OCI-LY7 (cell line): Measurements from ENCODE around the gene FOXG1. TPM values are rescaled to one million over a fixed set of nuclear protein-coding genes. Genes with fewer than 3 reads are reported as not detected.

Experiments
- BruUV-seq: library from RNA; stranded (reverse); fragments of 400-500 nt; replicated peaks from 2 replicates; lab custom pipeline; 2021; lab: Mats Ljungman, UMichigan
- CTCF ChIA-PET: fragments of 300-600 bp; sonication (Branson Sonifier 250); formaldehyde crosslinking; loops from one replicate; lab custom pipeline; 2022; ENCODE audit warnings: antibody characterized with exemption; ENCODE audit not compliant: unreplicated experiment; lab: Charles Lee
- POLR2A ChIA-PET: fragments of 300-600 bp; sonication (Branson Sonifier 250); formaldehyde crosslinking; loops from one replicate; lab custom pipeline; 2022; ENCODE audit warnings: antibody characterized with exemption; lab: Charles Lee
- DNase-seq: peaks from one replicate; pipeline ENCODE4 v3.0.0-alpha.2; 2015; ENCODE audit warnings: low spot score
- H2AFZ ChIP-seq: fragments of 200-600 bp; sonication (generic), shearing (Covaris generic); 2 replicates; pipeline ENCODE4 v1.6.1; 2014; ENCODE audit warnings: mild to moderate bottlenecking, antibody characterized with exemption, low read length, moderate library complexity
- H3K27ac ChIP-seq: fragments of 200-600 bp; sonication (generic); 2 replicates; pipeline ENCODE4 v1.5.1; 2014; ENCODE audit warnings: mixed run types, low read depth, mild to moderate bottlenecking, moderate library complexity, low read length, inconsistent platforms; ENCODE audit not compliant: poor library complexity, severe bottlenecking
- H3K36me3 ChIP-seq: fragments of 200-600 bp; sonication (generic); 2 replicates; pipeline ENCODE4 v1.6.1; 2014; ENCODE audit warnings: mild to moderate bottlenecking, antibody characterized with exemption, low read length, moderate library complexity, mixed read lengths; ENCODE audit not compliant: insufficient read depth
- H3K4me1 ChIP-seq: fragments of 200-600 bp; sonication (generic); 2 replicates; pipeline ENCODE4 v1.5.1; 2014; ENCODE audit warnings: mild to moderate bottlenecking, low read length; ENCODE audit not compliant: insufficient read depth, poor library complexity, severe bottlenecking
- H3K4me2 ChIP-seq: fragments of 200-600 bp; sonication (generic); 2 replicates; pipeline ENCODE4 v1.6.1; 2014; ENCODE audit warnings: mild to moderate bottlenecking, low read length
- H3K4me3 ChIP-seq: fragments of 200-600 bp; sonication (generic); 2 replicates; pipeline ENCODE4 v1.5.1; 2014; ENCODE audit warnings: mild to moderate bottlenecking, low read depth, low read length; ENCODE audit not compliant: poor library complexity, severe bottlenecking
- H3K79me2 ChIP-seq: fragments of 200-600 bp; sonication (generic); 2 replicates; pipeline ENCODE4 v1.6.1; 2016; ENCODE audit warnings: low read depth, mild to moderate bottlenecking, low read length, moderate library complexity, mixed read lengths; ENCODE audit not compliant: insufficient read depth
- H3K9me2 ChIP-seq: fragments of 200-600 bp; sonication (generic); 2 replicates; pipeline ENCODE4 v1.6.1; 2016; ENCODE audit warnings: mild to moderate bottlenecking, low read length, mixed read lengths; ENCODE audit not compliant: insufficient read depth
- H3K9me3 ChIP-seq: fragments of 200-600 bp; sonication (generic); 2 replicates; pipeline ENCODE4 v1.6.1; 2014; ENCODE audit warnings: mild to moderate bottlenecking, mixed run types, low read length, mixed read lengths
- H4K20me1 ChIP-seq: fragments of 200-600 bp; sonication (generic); 2 replicates; pipeline ENCODE4 v1.6.1; 2014; ENCODE audit warnings: mild to moderate bottlenecking, antibody characterized with exemption, low read length, moderate library complexity, mixed read lengths; ENCODE audit not compliant: insufficient read depth
- EZH2phosphoT487 ChIP-seq: fragments of 200-600 bp; sonication (generic); IDR thresholded peaks from 2 replicates; pipeline ENCODE4 v1.6.1; 2018; ENCODE audit warnings: low read depth, borderline replicate concordance, mild to moderate bottlenecking, mixed run types, antibody characterized with exemption, low read length, moderate library complexity, mixed read lengths
- intact Hi-C: fragments of 100-400 bp; cut with micrococcal nuclease; formaldehyde crosslinking; loops from one replicate; pipeline ENCODE4 v1.10.0; 2022; ENCODE audit not compliant: unreplicated experiment
- total RNA-seq, 2 experiments: library from RNA; depleted of rRNA in 1 of 2; stranded (reverse); fragments of >200 nt in 1 of 2; shearing (Covaris generic) in 1 of 2; gene quantifications; 2 replicates each; pipeline ENCODE4 v1.2.3, GENCODE V29; 2014 to 2022
- TF ChIP-seq, protein P1 (sequence below): fragments of 200-600 bp; sonication (generic); conservative IDR thresholded peaks from 2 replicates; pipeline ENCODE4 v1.5.1; 2014; ENCODE audit warnings: mild to moderate bottlenecking, antibody characterized with exemption, low read length, moderate library complexity, mixed read lengths

The FOXG1 gene
- total RNA-seq, 2 experiments from 2014 or later: not detected

DNA sequence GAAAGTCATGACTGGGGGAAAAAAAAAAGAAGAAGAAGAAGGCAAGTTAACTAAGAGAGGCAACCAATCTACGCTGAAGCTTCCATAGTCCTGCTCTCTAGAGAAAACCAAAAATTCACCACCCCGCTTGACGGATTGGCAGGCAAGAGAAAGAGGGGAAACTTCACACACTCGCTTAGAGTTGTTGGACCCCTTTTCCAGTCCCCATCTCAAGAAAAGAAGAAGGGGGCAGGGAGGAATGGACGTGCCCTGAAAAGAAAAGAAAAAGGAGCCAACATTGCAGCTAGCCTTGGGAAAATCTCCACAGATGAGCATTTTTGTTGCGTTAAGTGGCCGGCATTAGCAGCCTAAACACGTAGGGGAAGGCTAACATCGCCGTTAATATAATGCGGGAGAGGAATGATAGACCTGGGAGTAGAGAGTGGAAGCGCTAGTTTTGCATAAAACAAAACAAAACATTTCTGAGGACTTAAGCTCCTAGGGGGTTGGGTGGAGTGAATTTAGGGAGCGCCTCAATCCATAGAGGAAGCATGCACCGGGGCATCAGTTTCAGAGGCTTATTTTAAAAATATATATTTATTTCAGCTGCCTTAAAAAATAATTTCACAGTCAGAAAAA is 11.3 kb upstream of the FOXG1 start:
- no peak for DNase-seq
- Histone ChIP-seq H3K4me3 (no peak overlapping the region), H3K79me2 (no peaks in the 10 kb centered on the region), H3K9me3 (no peaks in the 10 kb centered on the region), H3K9me2 (no peaks in the 10 kb centered on the region), H3K4me2 (no peak overlapping the region), H3K36me3 (no peaks in the 10 kb centered on the region), H4K20me1 (no peaks in the 10 kb centered on the region), H3K4me1 (no peaks in the 10 kb centered on the region), H2AFZ (no peak overlapping the region), H3K27ac (no peak overlapping the region)
- POLR2A ChIA-PET: no interaction called here
- intact Hi-C loops: loop anchor here (2.0 kb wide), 1 partner anchor 781 kb away; no protein-coding TSS in a partner anchor
- BruUV-seq: no TSS peak
- CTCF ChIA-PET: no interaction called here
- TF ChIP-seq, protein P1, sequence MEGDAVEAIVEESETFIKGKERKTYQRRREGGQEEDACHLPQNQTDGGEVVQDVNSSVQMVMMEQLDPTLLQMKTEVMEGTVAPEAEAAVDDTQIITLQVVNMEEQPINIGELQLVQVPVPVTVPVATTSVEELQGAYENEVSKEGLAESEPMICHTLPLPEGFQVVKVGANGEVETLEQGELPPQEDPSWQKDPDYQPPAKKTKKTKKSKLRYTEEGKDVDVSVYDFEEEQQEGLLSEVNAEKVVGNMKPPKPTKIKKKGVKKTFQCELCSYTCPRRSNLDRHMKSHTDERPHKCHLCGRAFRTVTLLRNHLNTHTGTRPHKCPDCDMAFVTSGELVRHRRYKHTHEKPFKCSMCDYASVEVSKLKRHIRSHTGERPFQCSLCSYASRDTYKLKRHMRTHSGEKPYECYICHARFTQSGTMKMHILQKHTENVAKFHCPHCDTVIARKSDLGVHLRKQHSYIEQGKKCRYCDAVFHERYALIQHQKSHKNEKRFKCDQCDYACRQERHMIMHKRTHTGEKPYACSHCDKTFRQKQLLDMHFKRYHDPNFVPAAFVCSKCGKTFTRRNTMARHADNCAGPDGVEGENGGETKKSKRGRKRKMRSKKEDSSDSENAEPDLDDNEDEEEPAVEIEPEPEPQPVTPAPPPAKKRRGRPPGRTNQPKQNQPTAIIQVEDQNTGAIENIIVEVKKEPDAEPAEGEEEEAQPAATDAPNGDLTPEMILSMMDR: no peak
- no peak for TF ChIP-seq EZH2phosphoT487

DNA sequence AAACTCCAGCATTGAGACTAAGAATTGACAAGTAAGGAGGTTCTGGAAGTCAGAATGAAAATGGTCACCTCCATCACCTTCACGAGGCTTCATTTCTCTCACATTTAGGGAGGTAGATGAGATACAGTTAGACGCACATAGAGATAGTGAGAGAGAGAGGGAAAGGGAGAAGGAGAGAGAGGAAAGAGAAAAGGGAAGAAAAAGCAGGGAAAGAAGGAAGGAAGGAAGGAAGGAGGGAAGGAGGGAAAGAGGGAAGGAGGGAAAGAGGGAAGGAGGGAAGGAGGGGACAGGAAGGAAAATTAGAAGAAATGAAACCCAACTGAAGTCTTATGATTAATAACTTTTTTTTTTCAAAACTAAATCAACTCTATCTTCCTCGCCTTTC is 10.7 kb upstream of the FOXG1 start:
- BruUV-seq: no TSS peak
- DNase-seq: no peak
- intact Hi-C loops: loop anchor here (2.0 kb wide), 1 partner anchor 781 kb away; no protein-coding TSS in a partner anchor
- no peaks in the 10 kb centered on the region for H3K9me3 ChIP-seq
- H3K4me1 ChIP-seq: no peaks in the 10 kb centered on the region
- CTCF ChIA-PET: no interaction called here
- TF ChIP-seq, protein P1: no peak
- TF ChIP-seq EZH2phosphoT487: no peak
- H3K79me2 ChIP-seq: no peaks in the 10 kb centered on the region
- no peak overlapping the region for H3K27ac ChIP-seq
- H2AFZ ChIP-seq: no peak overlapping the region
- no peaks in the 10 kb centered on the region for H3K36me3 ChIP-seq
- H3K4me3 ChIP-seq: no peak overlapping the region
- no peaks in the 10 kb centered on the region for H3K9me2 ChIP-seq
- no peaks in the 10 kb centered on the region for H4K20me1 ChIP-seq
- no peak overlapping the region for H3K4me2 ChIP-seq
- POLR2A ChIA-PET: no interaction called here

DNA sequence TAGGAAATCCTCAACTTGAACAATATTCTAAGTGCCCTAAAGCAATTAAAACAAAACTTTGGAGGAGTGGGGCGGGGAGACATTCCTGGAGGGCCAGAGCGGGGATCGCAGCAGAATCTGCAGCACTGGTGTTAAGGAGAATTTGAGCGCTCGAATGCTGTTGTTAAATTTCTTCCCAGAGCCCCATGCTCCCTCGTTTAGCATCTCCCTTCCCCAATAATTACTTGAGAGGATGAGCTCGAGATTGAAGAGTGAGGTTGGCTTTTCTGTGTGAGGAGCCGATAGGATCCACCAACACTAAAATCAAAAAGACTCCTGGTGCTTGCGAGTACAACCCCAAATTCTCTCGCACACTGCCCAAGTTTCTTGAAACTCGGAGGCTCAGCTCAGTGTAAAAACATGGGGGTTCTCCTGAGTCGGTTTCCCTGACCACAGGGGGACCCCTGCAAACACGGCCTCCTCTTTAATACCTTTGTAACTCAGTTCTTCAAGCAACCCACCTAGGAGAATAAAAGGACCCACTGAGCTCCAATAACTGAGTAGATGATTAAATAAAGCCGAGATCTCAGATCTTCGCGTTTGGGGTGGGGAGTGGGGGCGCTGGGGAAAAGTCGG is 10.2 kb upstream of the FOXG1 start:
- no peaks in the 10 kb centered on the region for H3K4me1 ChIP-seq
- DNase-seq: no peak
- no peak for TF ChIP-seq EZH2phosphoT487
- TF ChIP-seq, protein P1: no peak
- H2AFZ ChIP-seq: no peak overlapping the region
- H3K9me2 ChIP-seq: no peaks in the 10 kb centered on the region
- POLR2A ChIA-PET: interaction anchor here (1.0 kb wide), 1 partner anchor 213 kb away, joined by 3 read pairs; no protein-coding TSS in a partner anchor
- no peak overlapping the region for H3K4me3 ChIP-seq
- no TSS peak for BruUV-seq
- H3K9me3 ChIP-seq: no peaks in the 10 kb centered on the region
- H3K4me2 ChIP-seq: no peak overlapping the region
- intact Hi-C loops: no loop called here
- CTCF ChIA-PET: no interaction called here
- no peaks in the 10 kb centered on the region for H3K36me3 ChIP-seq
- no peak overlapping the region for H3K27ac ChIP-seq
- no peaks in the 10 kb centered on the region for H3K79me2 ChIP-seq
- no peaks in the 10 kb centered on the region for H4K20me1 ChIP-seq
